Colonic mucosa (tissue), 4 donors: Measurements from ENCODE around the gene BATF3. TPM values are rescaled to one million over a fixed set of nuclear protein-coding genes. Genes with fewer than 3 reads are reported as not detected.

Experiments
- DNase-seq: peaks from one replicate; pipeline ENCODE4 v3.0.0-alpha.2; 2020
- H3K27ac ChIP-seq: fragments of 200-600 bp; one replicate; pipeline ENCODE4 v1.8.0; 2021
- H3K27me3 ChIP-seq: fragments of 200-600 bp; one replicate; pipeline ENCODE4 v1.8.0; 2021
- H3K36me3 ChIP-seq: fragments of 200-600 bp; one replicate; pipeline ENCODE4 v1.8.0; 2021
- H3K4me1 ChIP-seq: fragments of 200-600 bp; one replicate; pipeline ENCODE4 v1.8.0; 2021; ENCODE audit warnings: mild to moderate bottlenecking
- H3K4me3 ChIP-seq: fragments of 200-600 bp; one replicate; pipeline ENCODE4 v1.8.0; 2021
- H3K9ac ChIP-seq, 2 donors: one replicate each; pipeline ENCODE4 v1.7.0; 2013; ENCODE audit warnings: control low read depth in 2 of 2, low read depth in 2 of 2, low read length in 2 of 2
- H3K9me3 ChIP-seq: fragments of 200-600 bp; one replicate; pipeline ENCODE4 v1.8.0; 2021
- intact Hi-C: fragments of 100-400 bp; cut with DNase I; formaldehyde crosslinking; loops from one replicate; pipeline ENCODE4 v1.14.1; 2022
- total RNA-seq, 2 donors: library from RNA; stranded (reverse); fragmentation: NEBNext Ultra II Directional in 1 of 2; extraction: Animal tissue kit (Norgen Biotek cat#: 25700) in 1 of 2; gene quantifications; one replicate each; pipeline ENCODE4 v1.2.1, GENCODE V29; 2021
- TF ChIP-seq, protein P1 (sequence below): fragments of 200-600 bp; IDR thresholded peaks from one replicate; pipeline ENCODE4 v1.8.0; 2022; ENCODE audit warnings: antibody characterized with exemption, mild to moderate bottlenecking
- donor health status: healthy.
- donor health status: DM: no; HTN: no; CAD: no.
- donor health status: DM: no; HTN: no; CAD: no.

The BATF3 gene
- total RNA-seq, 2 donors from 2014 or later, result 0.74 to 0.88 TPM

DNA sequence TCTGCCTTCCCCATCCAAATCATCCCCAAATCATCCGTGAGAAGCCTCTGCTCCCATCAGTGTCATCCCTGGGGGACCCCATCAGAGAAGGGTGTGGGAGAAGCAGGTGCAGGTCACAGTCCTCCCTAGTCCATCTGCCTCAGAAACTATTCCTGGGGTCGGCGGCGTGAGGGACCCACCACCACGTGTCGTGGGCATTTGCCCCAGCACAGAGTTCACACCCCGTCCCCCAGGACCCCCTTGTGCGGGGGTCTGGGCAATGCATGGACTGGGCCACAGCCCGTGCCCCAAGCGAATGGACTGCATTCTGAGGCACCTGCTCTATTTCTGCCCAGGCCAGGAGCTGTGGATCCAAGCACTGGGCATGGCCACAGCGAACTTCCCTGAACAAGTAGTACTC lies 52.6 kb downstream of the BATF3 start:
- Histone ChIP-seq H3K4me1 (no peaks in the 10 kb centered on the region), H3K36me3 (no peaks in the 10 kb centered on the region), H3K27me3 (no peaks in the 10 kb centered on the region), H3K27ac (no peak overlapping the region), H3K9ac (no peak overlapping the region), H3K9me3 (no peaks in the 10 kb centered on the region), H3K4me3 (no peak overlapping the region)
- TF ChIP-seq, protein P1, sequence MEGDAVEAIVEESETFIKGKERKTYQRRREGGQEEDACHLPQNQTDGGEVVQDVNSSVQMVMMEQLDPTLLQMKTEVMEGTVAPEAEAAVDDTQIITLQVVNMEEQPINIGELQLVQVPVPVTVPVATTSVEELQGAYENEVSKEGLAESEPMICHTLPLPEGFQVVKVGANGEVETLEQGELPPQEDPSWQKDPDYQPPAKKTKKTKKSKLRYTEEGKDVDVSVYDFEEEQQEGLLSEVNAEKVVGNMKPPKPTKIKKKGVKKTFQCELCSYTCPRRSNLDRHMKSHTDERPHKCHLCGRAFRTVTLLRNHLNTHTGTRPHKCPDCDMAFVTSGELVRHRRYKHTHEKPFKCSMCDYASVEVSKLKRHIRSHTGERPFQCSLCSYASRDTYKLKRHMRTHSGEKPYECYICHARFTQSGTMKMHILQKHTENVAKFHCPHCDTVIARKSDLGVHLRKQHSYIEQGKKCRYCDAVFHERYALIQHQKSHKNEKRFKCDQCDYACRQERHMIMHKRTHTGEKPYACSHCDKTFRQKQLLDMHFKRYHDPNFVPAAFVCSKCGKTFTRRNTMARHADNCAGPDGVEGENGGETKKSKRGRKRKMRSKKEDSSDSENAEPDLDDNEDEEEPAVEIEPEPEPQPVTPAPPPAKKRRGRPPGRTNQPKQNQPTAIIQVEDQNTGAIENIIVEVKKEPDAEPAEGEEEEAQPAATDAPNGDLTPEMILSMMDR, result no peak
- DNase-seq, result peak; percentile 4
- intact Hi-C loops, result no loop called here

DNA sequence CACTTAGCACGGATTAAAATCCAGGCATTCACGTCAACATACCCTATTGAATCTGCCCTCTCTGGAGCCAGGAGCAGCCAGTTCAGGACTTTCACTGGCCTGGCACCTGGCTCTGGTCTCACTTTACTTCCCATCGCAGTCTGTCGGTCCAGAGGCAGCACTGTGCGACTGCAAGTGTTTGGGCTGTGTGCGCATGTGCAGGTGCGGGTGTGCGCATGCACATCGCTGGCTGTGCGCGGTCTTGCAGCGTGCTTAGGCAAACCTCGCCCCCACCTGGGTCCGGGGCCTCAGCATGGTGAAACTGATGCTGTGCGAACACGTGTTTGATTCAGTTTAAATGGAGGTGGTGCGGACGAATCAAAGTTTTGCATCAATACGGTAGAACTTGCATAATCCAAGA lies 53.1 kb downstream of the BATF3 start:
- no peaks in the 10 kb centered on the region for H3K36me3 ChIP-seq
- TF ChIP-seq, protein P1, result no peak
- H3K4me1 ChIP-seq, result no peaks in the 10 kb centered on the region
- no peaks in the 10 kb centered on the region for H3K27me3 ChIP-seq
- H3K4me3 ChIP-seq, result no peak overlapping the region
- H3K9me3 ChIP-seq, result no peaks in the 10 kb centered on the region
- intact Hi-C loops, result no loop called here
- DNase-seq, result no peak
- H3K27ac ChIP-seq, result no peak overlapping the region
- H3K9ac ChIP-seq, result no peak overlapping the region

DNA sequence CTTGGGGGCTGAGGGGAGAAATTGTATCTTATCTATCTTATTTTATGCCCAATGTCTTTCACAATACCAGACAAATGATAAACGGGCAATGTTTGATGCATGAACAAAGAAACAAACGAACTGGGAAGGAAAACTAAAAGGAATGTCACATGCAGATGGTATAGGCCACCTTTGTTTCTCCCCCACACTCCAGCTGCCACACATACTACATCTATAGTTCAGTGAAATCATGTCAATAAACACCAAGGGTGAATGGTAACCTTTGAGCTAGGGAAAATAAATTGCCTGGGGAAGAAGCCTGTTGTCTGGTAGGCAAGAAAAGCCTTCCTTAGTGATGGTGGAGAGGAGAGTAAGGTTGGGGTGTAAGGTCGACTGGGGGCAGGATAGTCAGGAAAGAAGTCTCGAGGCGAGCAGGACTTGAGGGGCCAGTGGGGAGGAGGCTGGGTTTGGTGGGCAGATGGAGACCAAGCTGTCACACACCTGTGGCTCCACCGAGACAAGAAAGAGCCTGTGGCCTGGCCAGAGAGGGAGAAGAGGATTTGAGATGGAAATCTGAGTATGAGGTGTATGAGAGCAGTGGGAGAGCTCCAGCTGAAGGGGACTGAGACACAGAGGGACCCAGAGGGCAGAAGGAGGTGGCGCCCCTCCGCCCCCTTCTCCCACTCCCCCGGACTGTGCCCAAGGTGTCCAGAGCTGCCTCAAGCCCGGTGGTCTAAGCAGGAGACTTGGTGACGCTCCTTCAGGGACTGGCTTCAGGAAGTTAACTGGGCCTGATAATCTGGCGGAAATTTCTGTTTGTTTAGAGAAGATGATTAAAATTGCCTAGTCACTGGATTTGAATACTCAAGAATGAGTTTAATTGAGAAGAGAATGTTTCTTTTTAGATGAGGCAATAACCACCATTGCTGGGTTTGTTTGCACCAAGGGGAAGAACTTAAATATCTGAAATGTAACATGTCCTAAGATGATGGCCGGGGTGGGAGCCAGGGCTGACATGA lies 53.8 kb downstream of the BATF3 start:
- intact Hi-C loops, result no loop called here
- DNase-seq, result no peak
- Histone ChIP-seq H3K4me3 (no peak overlapping the region), H3K36me3 (no peaks in the 10 kb centered on the region), H3K9me3 (no peaks in the 10 kb centered on the region), H3K9ac (no peak overlapping the region), H3K4me1 (no peaks in the 10 kb centered on the region), H3K27ac (no peak overlapping the region), H3K27me3 (no peaks in the 10 kb centered on the region)
- TF ChIP-seq, protein P1, result no peak

DNA sequence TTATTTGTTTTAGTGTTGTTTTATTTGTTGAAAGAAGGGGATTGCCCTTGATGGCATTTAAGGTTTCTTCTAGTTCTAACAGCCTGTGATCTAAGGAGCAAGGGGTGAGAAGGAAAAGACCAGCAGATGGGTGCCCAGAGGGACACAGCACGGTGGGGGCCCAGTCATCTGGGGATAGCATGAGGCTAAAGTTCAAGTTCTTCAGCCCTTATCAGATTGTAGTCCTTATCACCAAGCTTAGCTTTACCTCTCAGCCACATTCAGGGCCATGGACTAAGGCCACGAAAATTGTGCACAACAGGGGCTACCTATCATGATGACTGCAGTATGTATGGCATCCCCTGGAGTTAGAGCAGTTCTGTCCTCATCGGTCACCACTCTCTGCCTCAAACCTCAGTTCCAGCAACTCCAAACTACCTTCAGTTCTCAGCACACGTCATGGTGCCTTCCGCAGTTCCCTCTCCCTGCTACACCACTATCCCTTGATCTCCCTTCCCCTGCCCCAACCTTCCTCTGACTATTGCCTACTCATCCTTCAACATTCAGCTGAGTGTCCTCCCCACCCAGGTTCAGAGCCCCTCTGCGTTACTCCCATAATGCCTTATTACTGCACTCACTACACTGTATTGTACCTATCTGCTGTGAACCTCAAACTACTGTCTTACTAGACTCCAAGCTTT lies 54.6 kb downstream of the BATF3 start:
- no peak overlapping the region for H3K4me3 ChIP-seq
- intact Hi-C loops, result no loop called here
- no peak overlapping the region for H3K27ac ChIP-seq
- no peaks in the 10 kb centered on the region for H3K4me1 ChIP-seq
- DNase-seq, result no peak
- no peaks in the 10 kb centered on the region for H3K27me3 ChIP-seq
- TF ChIP-seq, protein P1, result no peak
- no peaks in the 10 kb centered on the region for H3K36me3 ChIP-seq
- no peak overlapping the region for H3K9ac ChIP-seq
- no peaks in the 10 kb centered on the region for H3K9me3 ChIP-seq

DNA sequence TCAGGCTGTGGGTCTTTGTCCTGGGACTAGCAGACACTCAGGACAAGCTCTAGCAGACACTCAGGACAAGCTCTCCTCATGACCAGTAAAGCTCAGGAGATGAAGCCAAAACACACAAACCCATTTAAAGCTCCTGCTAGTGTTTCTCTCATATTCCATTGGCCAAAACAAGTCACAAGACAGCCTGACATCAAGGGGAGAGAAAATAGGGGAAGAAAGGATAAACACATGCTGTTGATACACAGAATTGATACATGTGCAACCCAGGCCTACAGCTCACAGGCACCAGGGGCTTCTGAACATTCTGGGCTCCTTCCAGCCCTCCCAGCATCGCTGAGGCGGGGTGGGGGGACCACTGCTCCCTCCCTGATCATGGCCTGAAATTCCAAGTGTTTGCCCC lies 55.8 kb downstream of the BATF3 start:
- TF ChIP-seq, protein P1, result no peak
- no peaks in the 10 kb centered on the region for H3K36me3 ChIP-seq
- no peak overlapping the region for H3K27ac ChIP-seq
- no peak overlapping the region for H3K9ac ChIP-seq
- no peaks in the 10 kb centered on the region for H3K4me1 ChIP-seq
- no peak for DNase-seq
- H3K27me3 ChIP-seq, result no peaks in the 10 kb centered on the region
- H3K4me3 ChIP-seq, result no peak overlapping the region
- intact Hi-C loops, result no loop called here
- H3K9me3 ChIP-seq, result no peaks in the 10 kb centered on the region
